Fibroblast of skin of left biceps (primary cell): Measurements from ENCODE around the gene GALNT4.

Source experiments
- DNase-seq, 2 experiments: peaks; one replicate each; pipeline ENCODE4 v3.0.0-alpha.2; 2013; ENCODE audit warnings: low read depth in 2 of 2

Gene GALNT4

GRCh38 chr12:89493670-89494302 lies 30.8 kb downstream of the GALNT4 start:
- DNase-seq: no peak

GRCh38 chr12:89492883-89493282 lies 31.7 kb downstream of the GALNT4 start:
- no peak for DNase-seq

- DNase-seq: no peak
These were observed 33.7 kb downstream of the GALNT4 start for GRCh38 chr12:89490922-89491321.

- no peak for DNase-seq
These were observed 38.3 kb downstream of the GALNT4 start for GRCh38 chr12:89486264-89486663.

- no peak for DNase-seq
These were observed 40.1 kb downstream of the GALNT4 start for GRCh38 chr12:89484470-89484869.

GRCh38 chr12:89481213-89481914 lies 43.2 kb downstream of the GALNT4 start:
- DNase-seq: no peak

- no peak for DNase-seq
These were observed 44.6 kb downstream of the GALNT4 start for GRCh38 chr12:89479982-89480381.

GRCh38 chr12:89477633-89478279 lies 46.8 kb downstream of the GALNT4 start:
- no peak for DNase-seq

GRCh38 chr12:89476904-89477595 lies 47.5 kb downstream of the GALNT4 start:
- no peak for DNase-seq

- DNase-seq: no peak
These were observed 48.4 kb downstream of the GALNT4 start for GRCh38 chr12:89476232-89476631.

GRCh38 chr12:89475203-89475990 lies 49.2 kb downstream of the GALNT4 start:
- no peak for DNase-seq

GRCh38 chr12:89474615-89475014 lies 50.0 kb downstream of the GALNT4 start:
- no peak for DNase-seq
